Erythroblast (primary cell): ENCODE data around the gene FAM32A.

Experiments
- DNase-seq, 2 experiments: peaks; one replicate each; lab custom pipeline; 2025; lab: John Stamatoyannopoulos, UW
- GATA1 ChIP-seq: IDR thresholded peaks from 2 replicates; pipeline ENCODE4 v1.6.1; 2011; ENCODE audit warnings: low read depth, mild to moderate bottlenecking, control low read depth, low read length, moderate library complexity
- POLR2A ChIP-seq: IDR thresholded peaks from 2 replicates; pipeline ENCODE4 v1.6.1; 2011; ENCODE audit warnings: mild to moderate bottlenecking, low read length

Gene FAM32A

DNA sequence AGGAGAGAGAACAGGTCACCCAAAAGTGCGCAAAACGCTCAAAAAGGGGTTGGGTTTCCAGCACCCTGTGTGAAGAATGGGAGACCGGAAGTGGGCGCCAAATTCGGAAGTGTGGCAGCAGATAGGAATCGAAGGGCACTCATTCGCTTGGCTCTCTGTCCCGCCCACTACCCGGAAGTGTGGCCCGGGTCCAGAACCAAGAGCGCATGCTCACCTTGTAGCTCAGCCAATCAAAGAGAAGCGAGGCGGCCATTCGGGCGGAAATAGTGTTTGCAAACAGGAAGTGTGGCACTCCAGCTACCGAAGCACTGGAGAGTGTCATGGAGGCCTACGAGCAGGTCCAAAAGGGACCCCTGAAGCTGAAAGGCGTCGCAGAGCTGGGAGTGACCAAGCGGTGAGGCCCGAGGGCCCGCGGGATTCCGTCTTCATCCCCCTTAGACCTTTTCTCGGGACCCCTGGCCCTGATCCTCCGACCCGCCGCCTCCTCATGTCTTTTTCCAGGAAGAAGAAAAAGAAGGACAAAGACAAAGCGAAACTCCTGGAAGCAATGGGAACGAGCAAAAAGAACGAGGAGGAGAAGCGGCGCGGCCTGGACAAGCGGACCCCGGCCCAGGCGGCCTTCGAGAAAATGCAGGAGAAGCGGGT lies at the start of gene FAM32A:
Gene FAM32A, plus strand, starts transcription at position 288 of the 645 bp plus-strand sequence. Its CDS starts 33 bp downstream, at position 321.
- TF ChIP-seq POLR2A: peak; percentile 85
- peak; percentile 51 for TF ChIP-seq GATA1
- peak; percentile 99 for DNase-seq

DNA sequence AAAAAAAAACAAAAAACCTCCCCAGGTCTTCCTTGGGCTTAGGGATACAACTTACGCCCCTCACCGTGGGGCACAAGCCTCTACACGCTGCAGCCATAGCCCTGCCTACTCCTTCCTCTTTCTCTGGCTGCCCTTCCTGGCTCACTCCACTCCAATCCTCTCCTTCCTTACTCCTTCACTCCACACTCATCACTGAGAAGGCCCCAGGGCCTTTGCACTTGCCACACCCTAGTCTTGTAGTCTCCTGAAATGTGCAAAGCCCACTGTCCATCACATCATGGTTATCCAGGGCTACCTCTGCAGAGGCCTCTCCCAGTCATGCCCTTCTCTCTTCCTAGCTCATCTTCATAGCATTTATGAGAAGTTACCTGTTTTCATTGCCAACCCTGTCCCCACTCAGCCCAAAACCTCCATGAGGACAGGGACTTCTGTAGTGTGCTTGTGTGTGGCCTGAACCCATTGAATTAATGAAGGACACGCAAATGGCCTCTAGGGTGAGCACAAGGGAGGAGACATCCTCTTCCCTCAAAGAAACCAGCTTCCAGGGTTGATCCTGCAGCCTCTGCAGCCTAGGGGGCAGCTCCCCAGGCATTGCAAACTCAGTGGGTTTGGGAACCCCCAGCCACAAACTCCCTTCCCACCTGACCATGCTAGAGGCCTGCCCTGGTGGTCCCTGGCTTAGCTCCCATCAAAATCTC lies 49.6 kb upstream of the FAM32A start:
- no peak for TF ChIP-seq POLR2A
- no peak for TF ChIP-seq GATA1
- no peak for DNase-seq

DNA sequence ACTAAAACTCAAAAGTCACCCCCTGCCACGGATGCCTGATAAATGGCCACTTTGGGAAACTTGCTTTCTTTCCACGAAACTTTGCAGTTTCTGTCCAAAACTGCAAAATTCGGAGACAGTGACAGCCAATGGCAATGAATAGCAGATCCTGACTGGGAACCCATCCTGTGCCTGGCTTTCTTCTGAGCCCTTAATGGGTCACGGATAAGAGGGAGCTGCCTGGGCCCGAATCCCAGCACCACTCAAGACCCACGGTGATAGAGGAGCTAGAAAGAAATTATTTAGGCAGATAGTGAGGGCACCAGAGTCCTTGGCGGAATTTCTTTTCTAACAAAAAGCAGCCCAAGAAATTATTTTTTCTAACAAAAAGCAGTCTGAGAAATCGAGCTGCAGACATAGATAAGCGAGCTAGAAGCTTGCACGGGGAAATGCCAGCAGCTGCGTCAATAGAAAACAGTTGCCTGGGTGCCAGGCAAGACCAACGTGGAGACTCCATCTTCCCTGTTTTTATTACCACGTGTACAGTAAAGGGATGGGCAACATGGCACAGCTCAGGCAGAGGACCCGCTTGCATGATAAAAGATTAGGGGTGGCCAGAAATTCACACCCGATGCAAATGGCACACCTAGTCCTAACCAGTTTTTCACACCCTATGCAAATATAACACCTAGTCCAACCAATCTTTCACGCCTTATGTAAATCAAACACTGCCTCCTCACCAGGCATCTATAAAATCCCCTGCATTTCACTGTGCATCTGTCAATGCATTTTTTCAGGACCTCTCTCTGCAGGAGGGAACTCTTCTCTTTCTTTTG lies 48.8 kb upstream of the FAM32A start:
- TF ChIP-seq GATA1 (no peak), POLR2A (no peak)
- no peak for DNase-seq

DNA sequence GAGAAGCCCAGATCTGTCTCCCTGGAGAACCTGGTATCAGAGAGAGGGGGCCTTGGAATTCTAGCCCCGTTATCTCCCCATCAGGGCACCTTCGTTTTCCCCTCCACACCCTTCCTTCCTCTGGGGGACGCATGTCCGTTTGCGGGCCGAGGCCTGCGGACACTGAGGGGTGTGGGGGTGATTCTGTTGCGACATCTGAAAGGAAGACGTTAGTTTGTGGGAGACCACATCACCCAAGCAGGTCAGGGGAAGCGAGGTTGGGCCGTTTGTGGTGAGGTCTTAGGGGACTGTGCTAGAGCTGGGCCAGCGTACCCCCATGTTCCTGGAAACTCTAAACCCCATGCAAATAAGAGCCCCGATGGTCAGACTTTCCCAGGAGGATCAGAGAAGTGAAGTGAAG lies 45.5 kb upstream of the FAM32A start:
- no peak for DNase-seq
- TF ChIP-seq GATA1: no peak

DNA sequence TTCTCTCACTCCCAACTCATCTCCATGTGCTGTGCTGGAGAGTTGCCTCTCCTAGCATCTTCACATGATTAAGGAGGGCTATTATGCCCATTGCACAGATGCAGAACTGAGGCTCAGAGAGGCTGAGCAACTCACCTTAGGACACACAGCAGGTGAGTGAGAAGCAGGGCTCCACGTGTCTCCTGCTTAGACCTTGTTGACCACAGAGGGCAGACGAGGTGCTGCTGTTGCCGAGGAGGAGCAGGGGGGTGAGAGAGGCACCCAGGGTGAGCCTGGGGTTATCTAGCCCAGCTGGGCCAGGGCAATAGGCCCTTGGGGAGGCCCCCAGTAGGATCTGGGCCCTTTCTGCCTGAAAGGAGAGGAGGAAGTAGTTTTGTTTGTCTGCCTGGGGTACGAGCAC lies 44.2 kb upstream of the FAM32A start:
- TF ChIP-seq POLR2A (no peak), GATA1 (no peak)
- peak; percentile 16 to 58 for DNase-seq

DNA sequence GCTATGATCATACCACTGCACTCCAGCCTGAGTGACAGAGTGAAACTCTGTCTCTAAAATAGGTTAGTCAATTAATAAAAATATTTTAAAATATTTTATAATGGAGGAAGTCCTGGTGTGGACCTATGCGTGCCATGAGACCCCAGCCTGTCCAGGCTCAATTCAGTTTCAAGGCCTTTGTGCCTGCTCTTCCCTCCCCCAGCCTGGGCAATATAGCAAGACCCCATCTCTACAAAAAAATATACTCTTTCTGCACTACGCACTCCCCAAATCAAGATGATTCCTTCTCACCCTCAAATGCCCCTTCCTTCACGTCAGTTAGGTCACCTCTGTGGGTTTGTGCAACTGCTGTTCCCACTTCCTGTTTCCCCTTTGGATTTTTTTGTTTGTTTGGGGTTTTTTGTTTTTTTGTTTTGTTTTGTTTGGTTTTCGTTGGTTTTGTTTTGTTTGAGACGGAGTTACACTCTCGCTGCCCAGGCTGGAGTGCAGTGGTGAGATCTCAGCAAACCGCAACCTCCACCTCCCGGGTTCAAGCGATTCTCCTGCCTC lies 43.1 kb upstream of the FAM32A start:
- DNase-seq: no peak
- TF ChIP-seq POLR2A (no peak), GATA1 (no peak)

DNA sequence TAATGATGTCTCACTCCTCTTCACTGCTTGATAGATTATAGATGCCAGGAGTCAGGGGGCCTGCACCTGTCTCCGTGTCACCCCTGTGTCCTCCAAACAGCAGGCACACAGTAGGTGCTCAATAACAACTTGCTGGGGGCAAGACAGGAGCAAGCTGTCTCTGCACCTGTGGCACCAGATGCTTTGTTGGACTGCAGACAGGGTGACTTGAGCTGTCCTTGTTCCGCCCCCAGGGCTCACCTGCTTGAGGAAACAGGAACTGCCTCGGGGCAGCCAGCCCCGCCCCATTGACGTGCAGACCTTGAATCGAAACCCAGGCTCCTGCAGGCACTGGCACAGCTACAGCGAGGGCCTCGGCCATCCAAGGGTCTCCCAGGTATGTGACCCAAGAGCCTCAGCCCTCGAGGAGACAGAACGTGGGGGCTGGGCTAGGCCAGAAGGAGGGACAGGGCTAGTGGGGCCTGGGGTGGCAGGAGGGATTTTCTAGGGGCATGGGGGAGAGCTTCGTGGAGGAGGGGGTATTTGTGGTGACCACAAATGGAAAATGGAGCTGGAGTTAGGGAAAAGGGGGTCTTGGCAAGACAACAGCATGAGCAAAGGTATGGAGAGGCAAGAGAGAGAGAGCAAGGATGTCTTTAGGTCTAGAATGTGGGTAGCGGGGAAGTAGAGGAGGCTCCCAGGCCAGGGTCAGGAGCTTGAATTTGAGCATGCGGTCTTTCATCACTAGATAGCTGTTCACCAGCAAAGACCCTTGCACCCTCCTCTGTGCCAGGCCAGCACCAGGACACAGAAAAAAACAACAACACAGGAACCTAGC lies 41.6 kb upstream of the FAM32A start, which contains the start of gene HSH2D:
Gene HSH2D, plus strand, starts transcription at position 287 of the 817 bp plus-strand sequence. CDS start 5,066 bp downstream, outside the sequence.
- no peak for DNase-seq

DNA sequence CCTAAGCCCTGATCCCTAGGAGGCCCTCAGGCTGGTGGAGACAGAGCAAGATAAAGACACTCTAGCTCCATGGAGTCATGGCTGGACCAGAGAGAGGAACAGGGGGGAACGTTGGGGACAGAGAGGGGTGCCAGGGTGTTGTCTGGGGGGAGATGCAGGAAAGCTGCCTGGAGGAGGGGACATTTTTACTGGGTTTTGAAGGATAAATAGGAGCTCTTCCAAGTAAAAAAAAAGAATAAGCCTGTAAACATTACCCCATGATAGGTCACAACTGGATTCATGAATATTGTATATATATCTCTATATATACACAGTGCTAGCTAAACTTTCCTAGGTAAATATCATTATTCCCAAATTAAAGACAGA lies 41.0 kb upstream of the FAM32A start:
- no peak for TF ChIP-seq GATA1
- TF ChIP-seq POLR2A: no peak

More for the DNA sequence above, 41.6 kb upstream of the FAM32A start, which contains the start of gene HSH2D:
- TF ChIP-seq GATA1: no peak
- TF ChIP-seq POLR2A: no peak

DNA sequence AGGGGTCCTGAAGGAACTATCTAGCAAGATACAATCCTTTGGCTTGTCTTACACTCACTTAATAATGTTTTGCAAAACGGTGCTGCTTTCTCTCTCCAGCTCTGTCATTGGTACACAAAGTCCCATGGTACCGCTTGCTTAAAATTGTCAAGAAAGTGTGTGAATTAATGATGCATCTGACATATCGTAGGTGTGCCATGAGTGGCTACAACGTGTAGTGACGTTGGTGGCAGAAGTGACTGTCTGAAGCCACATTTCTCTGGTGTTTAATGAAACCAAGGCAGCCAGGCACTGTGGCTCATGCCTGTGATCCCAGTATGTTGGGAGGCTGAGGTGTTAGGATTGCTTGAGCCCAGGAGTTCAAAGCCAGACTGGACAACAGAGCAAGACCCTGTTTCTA lies 39.1 kb upstream of the FAM32A start:
- no peak for TF ChIP-seq GATA1
- TF ChIP-seq POLR2A: no peak
- DNase-seq: no peak

More for the DNA sequence above, 41.0 kb upstream of the FAM32A start:
- DNase-seq: no peak

DNA sequence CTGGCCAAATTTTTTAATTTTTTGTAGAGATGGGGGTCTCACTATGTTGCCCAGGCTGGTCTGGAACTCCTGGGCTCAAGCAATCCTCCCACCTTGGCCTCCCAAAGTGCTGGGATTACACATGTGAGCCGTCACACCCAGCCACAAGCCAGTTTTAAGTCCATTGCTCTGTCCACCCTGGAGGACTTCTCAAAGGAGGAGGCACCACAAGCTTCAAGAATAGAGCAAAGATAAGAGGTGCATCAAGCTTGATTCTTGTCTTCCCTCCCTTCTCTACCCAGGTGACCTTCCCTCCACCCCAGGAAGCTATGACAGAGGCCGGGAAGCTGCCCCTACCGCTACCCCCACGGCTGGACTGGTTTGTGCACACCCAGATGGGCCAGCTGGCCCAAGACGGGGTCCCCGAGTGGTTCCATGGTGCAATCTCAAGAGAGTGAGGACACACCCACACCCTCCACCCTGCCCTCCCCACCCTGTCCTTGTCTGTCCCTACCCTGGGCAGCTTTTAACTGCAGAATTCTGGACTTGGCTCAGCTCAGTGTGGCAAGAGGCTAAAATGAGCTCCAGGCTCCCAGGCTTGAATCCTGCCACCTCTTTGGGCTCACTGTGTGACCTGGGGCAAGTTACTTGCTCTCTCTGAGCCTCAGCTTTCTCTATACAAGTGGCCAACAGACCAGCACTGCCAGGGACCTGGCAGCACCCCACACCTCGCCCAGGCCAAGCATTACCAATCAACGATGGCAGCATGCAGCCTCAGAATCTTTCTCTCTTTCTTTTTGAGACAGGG lies 36.6 kb upstream of the FAM32A start:
- TF ChIP-seq POLR2A (no peak), GATA1 (no peak)
- DNase-seq: no peak

DNA sequence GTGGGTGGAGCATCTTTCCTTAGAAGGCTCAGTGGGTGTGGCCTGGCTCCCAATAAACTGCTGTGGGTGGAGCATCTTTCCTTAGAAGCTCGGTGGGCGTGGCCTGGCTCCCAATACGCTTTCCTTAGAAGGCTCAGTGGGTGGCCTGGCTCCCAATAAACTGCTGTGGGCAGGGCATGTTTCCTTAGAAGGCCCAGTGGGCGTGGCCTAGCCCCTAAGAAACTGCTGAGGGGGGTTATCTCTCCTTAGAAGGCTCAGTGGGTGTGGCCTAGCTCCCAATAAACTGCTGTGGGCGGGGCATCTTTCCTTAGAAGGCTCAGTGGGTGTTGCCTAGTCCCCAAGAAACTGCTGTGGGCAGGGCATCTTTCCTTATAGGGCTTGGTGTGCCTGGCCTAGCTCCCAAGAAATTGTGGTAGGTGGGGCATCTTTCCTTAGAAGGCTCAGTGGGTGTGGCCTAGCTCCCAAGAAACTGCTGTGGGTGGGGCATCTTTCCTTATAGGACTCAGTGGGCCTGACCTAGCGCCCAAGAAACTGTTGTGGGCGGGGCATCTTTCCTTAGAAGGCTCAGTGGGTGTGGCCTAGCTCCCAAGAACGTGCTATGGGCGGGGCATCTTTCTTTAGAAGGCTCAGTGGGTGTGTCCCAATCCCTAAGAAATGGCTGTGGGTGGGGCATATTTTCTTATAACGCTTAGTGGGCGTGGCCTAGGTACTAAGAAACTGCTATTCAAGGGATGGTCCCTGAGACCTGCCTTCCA lies 31.5 kb upstream of the FAM32A start:
- peak; percentile 57 for DNase-seq

More for the DNA sequence above, 31.5 kb upstream of the FAM32A start:
- TF ChIP-seq GATA1: no peak
- TF ChIP-seq POLR2A: no peak
